GM23338 (cell line): Measurements from ENCODE around the gene FGFR3. TPM values are rescaled to one million over a fixed set of nuclear protein-coding genes. Genes with fewer than 3 reads are reported as not detected.

Experiments used
- ATAC-seq: fragments of 200-7000 bp; cut with Tn5 transposase; 3 replicates; pipeline ENCODE4 v1.9.1; 2020
- DNase-seq: peaks from one replicate; pipeline ENCODE4 v3.0.0-alpha.2; 2015; ENCODE audit warnings: low spot score
- H2AFZ ChIP-seq: fragments of 200-600 bp; sonication (generic); 2 replicates; pipeline ENCODE4 v1.8.0; 2016; ENCODE audit warnings: antibody characterized with exemption, mild to moderate bottlenecking, moderate library complexity
- H3F3A ChIP-seq: fragments of 200-600 bp; sonication (generic); replicated peaks from 2 replicates; pipeline ENCODE4 v1.8.0; 2017; ENCODE audit warnings: antibody characterized with exemption, mixed run types, low read depth
- H3K27ac ChIP-seq: fragments of 200-600 bp; sonication (generic); 2 replicates; pipeline ENCODE4 v1.6.1; 2016; ENCODE audit warnings: low read depth
- H3K27me3 ChIP-seq: fragments of 200-600 bp; sonication (generic); 2 replicates; pipeline ENCODE4 v1.8.0; 2016; ENCODE audit warnings: mild to moderate bottlenecking, mixed run types, moderate library complexity; ENCODE audit not compliant: insufficient read depth
- H3K36me3 ChIP-seq: fragments of 200-600 bp; sonication (generic); 2 replicates; pipeline ENCODE4 v1.8.0; 2016; ENCODE audit warnings: mild to moderate bottlenecking; ENCODE audit not compliant: insufficient read depth
- H3K4me1 ChIP-seq: fragments of 200-600 bp; sonication (generic); 2 replicates; pipeline ENCODE4 v1.8.0; 2016; ENCODE audit warnings: mild to moderate bottlenecking, moderate library complexity; ENCODE audit not compliant: insufficient read depth
- H3K4me2 ChIP-seq: fragments of 200-600 bp; sonication (generic); 2 replicates; pipeline ENCODE4 v1.7.1; 2017; ENCODE audit warnings: mixed run types
- H3K4me3 ChIP-seq: fragments of 200-600 bp; sonication (generic); 2 replicates; pipeline ENCODE4 v1.6.1; 2016; ENCODE audit warnings: mixed run types
- H3K79me2 ChIP-seq: fragments of 200-600 bp; sonication (generic); replicated peaks from 2 replicates; pipeline ENCODE4 v1.8.0; 2017; ENCODE audit warnings: mild to moderate bottlenecking; ENCODE audit not compliant: insufficient read depth
- H3K9me2 ChIP-seq: fragments of 200-600 bp; sonication (generic); 2 replicates; pipeline ENCODE4 v1.8.0; 2017; ENCODE audit not compliant: insufficient read depth
- H4K20me1 ChIP-seq: fragments of 200-600 bp; sonication (generic); replicated peaks from 2 replicates; pipeline ENCODE4 v1.8.0; 2017; ENCODE audit warnings: mild to moderate bottlenecking; ENCODE audit not compliant: insufficient read depth
- H3K27ac Mint-ChIP-seq: 2 replicates; pipeline ENCODE4 v1.8.0; 2020; ENCODE audit warnings: inconsistent platforms, mild to moderate bottlenecking, moderate library complexity, mixed read lengths
- H3K27me3 Mint-ChIP-seq: 3 replicates; pipeline ENCODE4 v1.8.0; 2022; ENCODE audit warnings: low read depth, mild to moderate bottlenecking, moderate library complexity, mixed read lengths, inconsistent platforms; ENCODE audit not compliant: insufficient read depth, poor library complexity
- H3K36me3 Mint-ChIP-seq: 3 replicates; pipeline ENCODE4 v1.8.0; 2021; ENCODE audit warnings: low read depth, mild to moderate bottlenecking, inconsistent platforms, moderate library complexity, mixed read lengths
- H3K4me1 Mint-ChIP-seq: 3 replicates; pipeline ENCODE4 v1.8.0; 2020; ENCODE audit warnings: mild to moderate bottlenecking, inconsistent platforms, mixed read lengths
- H3K4me3 Mint-ChIP-seq: 3 replicates; pipeline ENCODE4 v1.8.0; 2021; ENCODE audit warnings: moderate library complexity, mild to moderate bottlenecking, inconsistent platforms, mixed read lengths
- H3K9me3 Mint-ChIP-seq: 3 replicates; pipeline ENCODE4 v1.8.0; 2020; ENCODE audit warnings: moderate library complexity, mild to moderate bottlenecking, inconsistent platforms, mixed read lengths
- ETS1 ChIP-seq: IDR thresholded peaks from 2 replicates; pipeline ENCODE4 v1.6.1; 2016; ENCODE audit warnings: antibody characterized with exemption
- EZH2 ChIP-seq: fragments of 200-600 bp; sonication (generic); IDR thresholded peaks from one replicate; pipeline ENCODE4 v1.8.0; 2017; ENCODE audit warnings: antibody characterized with exemption, mild to moderate bottlenecking, low read depth; ENCODE audit not compliant: unreplicated experiment
- NANOG ChIP-seq: IDR thresholded peaks from 2 replicates; pipeline ENCODE4 v1.6.1; 2016; ENCODE audit warnings: antibody characterized with exemption, borderline replicate concordance
- POLR2AphosphoS5 ChIP-seq: IDR thresholded peaks from 2 replicates; pipeline ENCODE4 v1.6.1; 2016; ENCODE audit warnings: antibody characterized with exemption, low read depth
- STAT1 ChIP-seq: IDR thresholded peaks from one replicate; pipeline ENCODE4 v1.6.1; 2016; ENCODE audit warnings: antibody characterized with exemption; ENCODE audit not compliant: unreplicated experiment
- polyA plus RNA-seq: library from polyadenylated mRNA; unstranded; fragments of >200 nt; fragmentation: Nextera tagmentation; extraction: Ambion mirVana; gene quantifications from 2 replicates; pipeline ENCODE4 v1.2.1, GENCODE V29; 2016
- total RNA-seq: library from RNA; depleted of rRNA; stranded (reverse); fragments of >200 nt; shearing (Covaris generic); gene quantifications from 2 replicates; pipeline ENCODE4 v1.2.3, GENCODE V29; 2014
- TF ChIP-seq, protein P1 (sequence below), 2 experiments: fragments of 200-600 bp in 1 of 2; sonication (generic) in 1 of 2; conservative IDR thresholded peaks; 2 replicates each; pipeline versions ENCODE4 v1.5.1 to v1.6.1; 2016 to 2017; ENCODE audit warnings: antibody characterized with exemption in 2 of 2, low read depth in 2 of 2, mild to moderate bottlenecking in 2 of 2, moderate library complexity in 1 of 2

The FGFR3 gene
- total and polyA plus RNA-seq, 2 experiments from 2014 or later = 3.6 to 17.4 TPM

DNA sequence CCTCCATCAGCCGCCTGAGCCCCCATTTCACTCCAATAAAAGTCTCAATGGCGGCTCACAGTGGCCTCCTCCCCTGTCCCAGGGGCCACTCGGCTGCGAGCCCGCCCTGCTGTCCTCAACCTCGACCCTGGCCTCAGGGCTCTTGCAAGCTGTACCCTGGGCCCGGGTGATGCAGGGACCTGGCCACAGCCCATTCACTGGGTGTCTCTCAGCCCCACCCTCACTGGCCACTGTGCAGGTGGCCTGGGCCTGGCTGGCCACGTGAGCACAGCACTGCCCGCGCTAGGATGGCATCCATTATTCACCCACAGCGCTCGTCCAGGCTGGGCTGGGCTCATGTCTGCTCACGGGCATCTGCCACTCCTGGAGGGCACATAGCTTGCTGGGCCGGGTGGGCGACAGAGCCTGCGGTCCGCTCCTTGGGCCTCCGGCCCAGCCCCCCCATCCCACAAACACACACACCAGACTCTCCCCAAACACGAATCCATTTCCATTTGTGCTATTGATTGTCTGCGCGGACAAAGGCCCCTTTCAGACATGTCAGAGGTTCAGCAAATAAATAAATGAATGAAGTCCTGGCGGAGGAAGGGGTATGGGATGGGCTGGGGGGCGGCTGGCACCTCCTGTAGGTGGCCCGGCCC, 16.5 kb upstream of the FGFR3 start:
- Mint-ChIP-seq H3K9me3 (no peaks in the 10 kb centered on the region), H3K27me3 (peaks cover 6% of the 10 kb centered on the region), H3K36me3 (no peaks in the 10 kb centered on the region), H3K27ac (no peak overlapping the region), H3K4me3 (no peak overlapping the region), H3K4me1 (peaks cover 21% of the 10 kb centered on the region; the same call in 2 of the 3 replicates)
- DNase-seq = no peak
- no peak for TF ChIP-seq EZH2
- TF ChIP-seq, protein P1, sequence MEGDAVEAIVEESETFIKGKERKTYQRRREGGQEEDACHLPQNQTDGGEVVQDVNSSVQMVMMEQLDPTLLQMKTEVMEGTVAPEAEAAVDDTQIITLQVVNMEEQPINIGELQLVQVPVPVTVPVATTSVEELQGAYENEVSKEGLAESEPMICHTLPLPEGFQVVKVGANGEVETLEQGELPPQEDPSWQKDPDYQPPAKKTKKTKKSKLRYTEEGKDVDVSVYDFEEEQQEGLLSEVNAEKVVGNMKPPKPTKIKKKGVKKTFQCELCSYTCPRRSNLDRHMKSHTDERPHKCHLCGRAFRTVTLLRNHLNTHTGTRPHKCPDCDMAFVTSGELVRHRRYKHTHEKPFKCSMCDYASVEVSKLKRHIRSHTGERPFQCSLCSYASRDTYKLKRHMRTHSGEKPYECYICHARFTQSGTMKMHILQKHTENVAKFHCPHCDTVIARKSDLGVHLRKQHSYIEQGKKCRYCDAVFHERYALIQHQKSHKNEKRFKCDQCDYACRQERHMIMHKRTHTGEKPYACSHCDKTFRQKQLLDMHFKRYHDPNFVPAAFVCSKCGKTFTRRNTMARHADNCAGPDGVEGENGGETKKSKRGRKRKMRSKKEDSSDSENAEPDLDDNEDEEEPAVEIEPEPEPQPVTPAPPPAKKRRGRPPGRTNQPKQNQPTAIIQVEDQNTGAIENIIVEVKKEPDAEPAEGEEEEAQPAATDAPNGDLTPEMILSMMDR (conservative IDR thresholded peaks at IDR 0.05; ENCODE audit: low read depth in 2 of 2) = no peak
- no peak for TF ChIP-seq NANOG
- TF ChIP-seq ETS1 = no peak
- TF ChIP-seq POLR2AphosphoS5 = no peak
- TF ChIP-seq STAT1 = no peak
- Histone ChIP-seq H3K27me3 (no peaks in the 10 kb centered on the region), H4K20me1 (no peaks in the 10 kb centered on the region), H3K36me3 (no peaks in the 10 kb centered on the region), H3K4me3 (no peak overlapping the region), H3K9me2 (no peaks in the 10 kb centered on the region), H3K79me2 (no peaks in the 10 kb centered on the region), H3K27ac (no peak overlapping the region), H3K4me1 (peaks cover 19% of the 10 kb centered on the region), H2AFZ (no peak overlapping the region), H3K4me2 (peak overlapping the region; percentile 71; the same call in 1 of the 2 replicates), H3F3A (0 out of 2 replicates have a peak, but pooled peaks cover 3% of the 10 kb centered on the region)
- no peak for ATAC-seq

GRCh38 chr4:1777822-1778641, 15.1 kb upstream of the FGFR3 start:
- Histone ChIP-seq H3F3A (0 out of 2 replicates have a peak, but pooled peaks cover 3% of the 10 kb centered on the region), H3K9me2 (no peaks in the 10 kb centered on the region), H3K27me3 (no peaks in the 10 kb centered on the region), H3K36me3 (no peaks in the 10 kb centered on the region), H2AFZ (no peak overlapping the region), H3K27ac (peak overlapping the region; percentile 81; the same call in 1 of the 2 replicates), H3K4me2 (peak overlapping the region; percentile 71), H3K4me3 (peak overlapping the region; percentile 24; the same call in 1 of the 2 replicates), H4K20me1 (no peaks in the 10 kb centered on the region), H3K79me2 (no peaks in the 10 kb centered on the region), H3K4me1 (peaks cover 19% of the 10 kb centered on the region)
- H3K27ac Mint-ChIP-seq = no peak overlapping the region
- peak; percentile 93 for DNase-seq
- no peak for TF ChIP-seq POLR2AphosphoS5
- TF ChIP-seq, protein P1 (conservative IDR thresholded peaks at IDR 0.05; ENCODE audit: low read depth in 2 of 2) = peak in 1 of 2 experiments; percentile 26; a peak in 1 of 4 replicates
- peaks cover 6% of the 10 kb centered on the region for H3K27me3 Mint-ChIP-seq
- no peaks in the 10 kb centered on the region for H3K9me3 Mint-ChIP-seq
- peak; percentile 70 for ATAC-seq
- no peaks in the 10 kb centered on the region for H3K36me3 Mint-ChIP-seq
- H3K4me3 Mint-ChIP-seq = peak overlapping the region; percentile 32; the same call in 2 of the 3 replicates
- H3K4me1 Mint-ChIP-seq = peaks cover 21% of the 10 kb centered on the region; the same call in 2 of the 3 replicates
